Peyer's patch (tissue), 4 donors: ENCODE results near the gene RABGGTB. TPM values are rescaled to one million over a fixed set of nuclear protein-coding genes. Genes with fewer than 3 reads are reported as not detected.
A peak's percentile ranks its signal among the peaks of the same experiment; 100 is the strongest.
"Not testable (repeated sequence)": the region's sequence is repeated elsewhere in the genome, so short reads cannot be mapped to it uniquely, and the experiment has no call there.

ENCODE experiments used
- DNase-seq, 3 donors: peaks; one replicate each; pipeline ENCODE4 v3.0.0-alpha.2; 2017 to 2019
- H3K27ac ChIP-seq, 4 donors: fragments of 200-600 bp; sonication (generic); one replicate each; pipeline ENCODE4 v1.5.1; 2016 to 2019
- H3K27me3 ChIP-seq, 2 donors: fragments of 200-600 bp; sonication (generic); one replicate each; pipeline ENCODE4 v1.5.1; 2019
- H3K36me3 ChIP-seq, 3 donors: fragments of 200-600 bp; sonication (generic); one replicate each; pipeline ENCODE4 v1.5.1; 2016 to 2019
- H3K4me1 ChIP-seq, 4 donors: fragments of 200-600 bp; sonication (generic); one replicate each; pipeline ENCODE4 v1.5.1; 2016 to 2019
- H3K4me3 ChIP-seq, 4 donors: fragments of 200-600 bp; sonication (generic); 1 replicate in 3 of 4; 2 replicates in 1 of 4; pipeline ENCODE4 v1.5.1; 2016 to 2019; ENCODE audit warnings: mild to moderate bottlenecking in 1 of 4
- H3K9me3 ChIP-seq, 4 donors: fragments of 200-600 bp; sonication (generic); one replicate each; pipeline ENCODE4 v1.5.1; 2016 to 2019; ENCODE audit warnings: mild to moderate bottlenecking in 1 of 4
- CTCF ChIP-seq, 6 experiments: fragments of 450-650 bp in 4 of 6; fragments of 200-600 bp in 2 of 6; sonication (generic) in 1 of 6; IDR thresholded peaks; one replicate each; pipeline ENCODE4 v1.5.1; 2017 to 2019; ENCODE audit warnings: antibody characterized with exemption in 6 of 6, mild to moderate bottlenecking in 3 of 6, moderate library complexity in 1 of 6
- POLR2A ChIP-seq, 2 donors: fragments of 450-650 bp; IDR thresholded peaks; one replicate each; pipeline ENCODE4 v1.5.1; 2017; ENCODE audit warnings: antibody characterized with exemption in 2 of 2, mild to moderate bottlenecking in 2 of 2, moderate library complexity in 2 of 2
- total RNA-seq, 4 donors: library from RNA; depleted of rRNA; stranded (reverse); fragments of >200 nt; gene quantifications; one replicate each; pipeline ENCODE4 v1.1.0, GENCODE V29; 2016

The RABGGTB gene
- 10 to 100 TPM; 50.8 to 67.7 (median 61.7) TPM for total RNA-seq

GRCh38 chr1:75785983-75786853 lies at the start of gene RABGGTB:
TSS of gene RABGGTB (plus strand) at chr1:75786256. CDS start at chr1:75786272, 16 bp downstream.
- no peak for TF ChIP-seq CTCF (IDR thresholded peaks at IDR 0.05)
- TF ChIP-seq POLR2A (IDR thresholded peaks at IDR 0.05) = peak; percentile 80 to 83
- Histone ChIP-seq H3K27ac (peak within 1 kb of the TSS; percentile 79 to 86 (median 80)), H3K36me3 (peaks cover 0 to 9% (median 0%) of the 10 kb centered on the region in 3 donors), H3K27me3 (no peaks in the 10 kb centered on the region), H3K4me1 (peaks cover 0 to 44% (median 12%) of the 10 kb centered on the region in 4 donors), H3K9me3 (no peaks in the 10 kb centered on the region), H3K4me3 (peak within 1 kb of the TSS; percentile 55 to 71 (median 66))
- DNase-seq = peak; percentile 94 to 98 (median 95)

DNA sequence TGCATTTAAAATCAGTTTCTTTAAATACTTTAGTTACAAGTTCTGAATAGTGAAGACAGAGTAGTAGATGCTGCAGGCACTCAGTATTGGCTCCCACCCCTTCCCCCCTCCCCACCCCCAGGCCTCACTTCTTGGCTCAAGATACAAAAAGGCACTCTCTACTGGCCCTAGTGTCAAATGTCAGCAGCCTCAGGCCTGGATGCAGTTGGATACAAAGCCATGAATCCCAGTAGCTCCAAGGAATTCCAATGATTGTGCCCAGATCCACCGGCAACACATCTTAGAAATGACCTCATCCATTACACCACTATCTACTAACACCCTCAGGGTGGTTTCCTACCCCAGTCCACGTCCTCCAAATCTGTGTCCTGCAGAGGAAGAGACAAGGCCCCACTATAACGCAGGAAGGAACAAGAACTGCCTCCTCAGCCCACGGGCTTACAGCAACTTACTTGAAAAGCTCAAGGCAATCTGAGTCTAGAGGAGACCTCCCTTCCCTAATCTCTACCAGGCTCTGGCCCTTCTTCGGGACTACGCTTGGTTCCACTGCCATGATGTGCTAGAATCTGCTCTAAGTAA lies 43.9 kb upstream of the RABGGTB start:
- H3K36me3 ChIP-seq = peaks cover 0 to 67% (median 0%) of the 10 kb centered on the region in 3 donors
- no peak overlapping the region for H3K27ac ChIP-seq
- H3K9me3 ChIP-seq = no peaks in the 10 kb centered on the region
- H3K4me1 ChIP-seq = no peaks in the 10 kb centered on the region
- H3K27me3 ChIP-seq = no peaks in the 10 kb centered on the region
- TF ChIP-seq POLR2A (IDR thresholded peaks at IDR 0.05) (no peak), CTCF (IDR thresholded peaks at IDR 0.05) (no peak)
- no peak for DNase-seq
- H3K4me3 ChIP-seq = no peak overlapping the region

- no peaks in the 10 kb centered on the region for H3K9me3 ChIP-seq
- no peak overlapping the region for H3K27ac ChIP-seq
- H3K4me3 ChIP-seq = no peak overlapping the region
- peaks cover 0 to 43% (median 0%) of the 10 kb centered on the region in 3 donors for H3K36me3 ChIP-seq
- H3K4me1 ChIP-seq = no peaks in the 10 kb centered on the region
- DNase-seq = no peak
- TF ChIP-seq CTCF (IDR thresholded peaks at IDR 0.05) (no peak), POLR2A (IDR thresholded peaks at IDR 0.05) (no peak)
- no peaks in the 10 kb centered on the region for H3K27me3 ChIP-seq
Observed at GRCh38 chr1:75745276-75745675, 40.8 kb upstream of the RABGGTB start.

- H3K36me3 ChIP-seq = peaks cover 0 to 35% (median 0%) of the 10 kb centered on the region in 3 donors
- not testable (repeated sequence) for DNase-seq, H3K27me3 ChIP-seq, H3K4me3 ChIP-seq, H3K4me1 ChIP-seq, H3K9me3 ChIP-seq, H3K27ac ChIP-seq
Observed at GRCh38 chr1:75757210-75757609, 28.8 kb upstream of the RABGGTB start.

DNA sequence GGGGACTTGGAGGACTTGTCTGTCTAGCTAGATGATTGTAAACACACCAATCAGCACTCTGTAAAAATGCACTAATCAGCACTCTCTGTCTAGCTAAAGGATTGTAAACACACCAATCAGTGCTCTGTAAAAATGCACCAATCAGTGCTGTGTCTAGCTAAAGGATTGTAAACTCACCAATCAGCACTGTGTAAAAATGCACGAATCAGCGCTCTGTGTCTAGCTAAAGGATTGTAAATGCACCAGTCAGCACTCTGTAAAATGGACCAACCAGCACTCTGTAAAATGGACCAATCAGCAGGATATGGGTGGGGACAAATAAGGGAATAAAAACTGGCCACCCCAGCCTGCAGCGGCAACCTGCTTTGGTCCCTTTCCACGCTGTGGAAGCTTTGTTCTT lies 27.5 kb upstream of the RABGGTB start:
- not testable (repeated sequence) for H3K4me3 ChIP-seq, H3K4me1 ChIP-seq, H3K27ac ChIP-seq, H3K27me3 ChIP-seq, H3K9me3 ChIP-seq, DNase-seq
- H3K36me3 ChIP-seq = peaks cover 0 to 30% (median 0%) of the 10 kb centered on the region in 3 donors

DNA sequence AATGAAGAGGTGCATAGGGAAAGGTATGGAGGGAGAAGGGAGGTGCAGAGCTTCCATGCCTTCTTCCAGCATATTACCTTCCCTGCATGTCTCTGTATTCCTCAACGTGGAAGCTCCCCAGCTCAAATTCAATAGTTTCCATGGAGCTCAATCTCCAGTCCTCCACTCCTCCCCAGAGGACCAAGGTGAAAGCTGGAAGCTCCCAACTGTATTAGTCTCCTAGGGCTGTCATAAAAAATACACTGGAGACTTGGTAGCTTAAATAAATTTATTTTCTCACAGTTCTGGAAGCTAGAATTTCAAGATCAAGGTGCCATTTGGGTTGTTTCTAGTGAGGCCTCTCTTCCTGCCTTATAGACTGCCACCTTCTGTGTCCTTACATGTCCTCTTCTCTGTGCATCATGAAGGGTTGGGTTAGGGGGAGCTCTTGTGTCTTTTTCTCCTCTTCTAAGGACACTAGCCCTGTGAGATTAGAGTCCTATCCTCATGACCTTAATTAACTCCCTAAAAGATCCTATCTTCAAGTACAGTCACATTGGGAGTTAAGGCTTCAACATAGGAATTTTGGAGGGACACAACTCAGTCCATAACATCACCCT lies 21.9 kb upstream of the RABGGTB start:
- TF ChIP-seq POLR2A (IDR thresholded peaks at IDR 0.05) (no peak), CTCF (IDR thresholded peaks at IDR 0.05) (no peak)
- Histone ChIP-seq H3K27me3 (no peaks in the 10 kb centered on the region), H3K36me3 (peaks cover 0 to 8% (median 0%) of the 10 kb centered on the region in 3 donors), H3K27ac (no peak overlapping the region), H3K4me3 (no peak overlapping the region), H3K4me1 (no peaks in the 10 kb centered on the region), H3K9me3 (no peaks in the 10 kb centered on the region)
- DNase-seq = no peak
